GM19468 (cell line): ENCODE results near the gene SLCO4A1.

Experiments
- ATAC-seq: cut with Tn5 transposase; IDR thresholded peaks from one replicate; pipeline ENCODE4 v1.9.1; 2021; ENCODE audit warnings: mild to moderate bottlenecking, moderate library complexity, moderate number of reproducible peaks; ENCODE audit not compliant: unreplicated experiment; ENCODE audit errors: extremely low read depth

SLCO4A1 gene, protein sequence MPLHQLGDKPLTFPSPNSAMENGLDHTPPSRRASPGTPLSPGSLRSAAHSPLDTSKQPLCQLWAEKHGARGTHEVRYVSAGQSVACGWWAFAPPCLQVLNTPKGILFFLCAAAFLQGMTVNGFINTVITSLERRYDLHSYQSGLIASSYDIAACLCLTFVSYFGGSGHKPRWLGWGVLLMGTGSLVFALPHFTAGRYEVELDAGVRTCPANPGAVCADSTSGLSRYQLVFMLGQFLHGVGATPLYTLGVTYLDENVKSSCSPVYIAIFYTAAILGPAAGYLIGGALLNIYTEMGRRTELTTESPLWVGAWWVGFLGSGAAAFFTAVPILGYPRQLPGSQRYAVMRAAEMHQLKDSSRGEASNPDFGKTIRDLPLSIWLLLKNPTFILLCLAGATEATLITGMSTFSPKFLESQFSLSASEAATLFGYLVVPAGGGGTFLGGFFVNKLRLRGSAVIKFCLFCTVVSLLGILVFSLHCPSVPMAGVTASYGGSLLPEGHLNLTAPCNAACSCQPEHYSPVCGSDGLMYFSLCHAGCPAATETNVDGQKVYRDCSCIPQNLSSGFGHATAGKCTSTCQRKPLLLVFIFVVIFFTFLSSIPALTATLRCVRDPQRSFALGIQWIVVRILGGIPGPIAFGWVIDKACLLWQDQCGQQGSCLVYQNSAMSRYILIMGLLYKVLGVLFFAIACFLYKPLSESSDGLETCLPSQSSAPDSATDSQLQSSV

DNA sequence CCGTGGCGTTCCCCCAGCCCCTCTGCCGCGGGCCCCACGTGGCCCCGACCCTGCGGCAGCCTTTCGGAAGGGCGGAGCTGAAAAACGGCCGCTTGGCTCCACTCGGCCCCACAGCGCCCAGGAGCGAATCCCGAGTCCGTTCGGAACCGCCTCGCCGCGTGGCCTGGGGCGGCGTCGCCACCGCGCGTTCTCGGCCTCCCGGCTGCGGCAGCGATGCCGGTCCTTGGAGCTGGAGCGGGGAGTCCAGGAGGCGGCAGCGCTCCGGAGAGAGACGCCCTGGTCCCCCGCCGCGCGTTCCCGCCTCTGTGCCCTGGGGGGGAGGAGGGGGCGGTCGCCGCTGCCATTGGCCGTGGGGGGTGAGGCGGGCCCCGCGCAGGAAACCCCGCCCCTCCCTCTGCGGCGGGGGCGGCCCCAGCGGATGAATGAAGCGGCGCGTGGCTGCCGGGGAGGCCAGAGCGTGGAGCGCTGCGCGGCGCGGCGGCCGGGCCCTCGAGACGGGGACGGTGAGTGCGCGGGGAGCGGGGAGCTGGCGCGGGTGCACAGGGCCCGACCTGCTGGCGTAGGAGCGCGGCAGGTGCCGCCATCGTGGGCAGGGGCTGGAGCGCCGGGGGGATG is at the start of gene SLCO4A1:
TSS of gene SLCO4A1 (plus strand) at position 453 of the 615 bp plus-strand sequence. CDS start 13,952 bp downstream, outside the sequence.
- no peak for ATAC-seq

GRCh38 chr20:62592506-62593177 is 49.7 kb upstream of the SLCO4A1 start:
- ATAC-seq, result no peak

DNA sequence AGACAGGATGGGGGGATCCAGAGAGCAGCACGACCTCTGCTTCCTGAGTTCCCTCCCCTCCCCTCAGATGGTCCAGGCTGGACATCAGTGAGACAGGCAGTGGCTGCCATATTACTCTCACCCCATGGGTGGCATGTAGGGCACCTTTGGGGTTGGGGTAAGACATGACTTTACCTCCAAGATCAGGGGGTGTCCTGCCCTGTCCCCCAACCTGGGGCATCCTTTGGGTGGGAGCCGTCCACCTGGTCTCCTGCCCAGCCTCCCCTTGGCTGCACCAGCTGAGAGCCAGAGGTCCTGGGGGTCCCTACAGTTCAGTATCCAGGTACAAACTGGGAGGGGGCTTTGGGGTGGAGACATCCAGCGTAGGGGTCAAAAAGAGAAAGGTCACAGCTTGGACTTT is 48.7 kb upstream of the SLCO4A1 start:
- ATAC-seq, result no peak

GRCh38 chr20:62595069-62595468 is 47.2 kb upstream of the SLCO4A1 start:
- ATAC-seq, result no peak

GRCh38 chr20:62595491-62595890 is 46.8 kb upstream of the SLCO4A1 start:
- no peak for ATAC-seq

DNA sequence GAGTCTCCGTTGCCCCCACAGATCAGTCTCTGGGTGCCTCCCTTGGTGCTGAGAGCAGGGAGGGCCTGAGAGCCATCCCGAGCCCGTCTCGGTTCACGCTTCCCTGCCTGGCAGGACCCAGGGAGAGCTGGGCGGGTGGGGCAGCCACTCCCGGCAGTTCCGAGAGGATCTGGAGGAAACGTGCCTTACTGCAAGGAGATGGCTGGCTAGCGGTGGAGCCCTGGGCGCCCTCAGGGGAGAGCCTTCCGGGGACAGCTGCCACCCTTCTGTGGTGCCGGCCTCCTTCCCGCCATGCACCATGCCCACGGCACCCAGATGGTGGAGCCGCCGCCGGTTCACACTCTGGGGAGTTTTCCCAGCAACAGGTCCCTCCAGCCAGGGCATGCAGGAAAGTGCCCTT is 45.8 kb upstream of the SLCO4A1 start:
- no peak for ATAC-seq

- ATAC-seq, result no peak
These were observed 45.4 kb upstream of the SLCO4A1 start for GRCh38 chr20:62596921-62597320.

DNA sequence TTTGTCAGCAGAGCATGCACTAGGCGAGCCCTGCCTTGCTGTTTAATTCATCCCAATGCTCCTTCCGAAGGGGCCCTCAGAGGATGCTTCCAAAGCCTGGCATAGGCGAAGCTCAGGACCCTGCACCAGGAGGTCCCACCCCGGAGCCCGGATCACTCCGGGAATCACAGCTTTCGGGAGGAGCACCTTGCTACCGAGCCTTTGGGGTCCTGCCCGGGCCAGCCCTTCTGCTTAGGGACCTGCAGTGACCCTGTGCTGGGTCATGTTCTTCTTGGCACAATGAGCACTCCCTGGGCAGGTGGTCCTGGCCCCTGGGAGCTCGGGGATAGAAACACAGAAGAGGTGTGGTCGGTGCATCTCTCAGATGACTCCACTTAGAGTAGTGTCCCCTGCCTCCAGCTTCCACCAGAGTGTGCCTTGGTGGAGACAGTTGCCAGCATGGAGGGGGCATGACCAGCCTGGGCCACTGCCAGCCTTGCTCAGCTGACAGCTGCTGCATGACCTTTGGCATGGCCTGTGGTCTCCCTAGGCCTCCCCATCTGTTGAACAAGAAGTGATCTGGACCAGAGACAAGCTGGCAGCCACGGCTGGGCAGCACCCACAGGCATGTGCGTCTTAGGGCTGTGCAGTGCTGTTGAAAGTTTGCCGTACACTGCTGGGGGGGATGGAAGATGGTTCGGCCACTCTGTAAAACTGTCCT is 44.7 kb upstream of the SLCO4A1 start:
- ATAC-seq, result no peak

DNA sequence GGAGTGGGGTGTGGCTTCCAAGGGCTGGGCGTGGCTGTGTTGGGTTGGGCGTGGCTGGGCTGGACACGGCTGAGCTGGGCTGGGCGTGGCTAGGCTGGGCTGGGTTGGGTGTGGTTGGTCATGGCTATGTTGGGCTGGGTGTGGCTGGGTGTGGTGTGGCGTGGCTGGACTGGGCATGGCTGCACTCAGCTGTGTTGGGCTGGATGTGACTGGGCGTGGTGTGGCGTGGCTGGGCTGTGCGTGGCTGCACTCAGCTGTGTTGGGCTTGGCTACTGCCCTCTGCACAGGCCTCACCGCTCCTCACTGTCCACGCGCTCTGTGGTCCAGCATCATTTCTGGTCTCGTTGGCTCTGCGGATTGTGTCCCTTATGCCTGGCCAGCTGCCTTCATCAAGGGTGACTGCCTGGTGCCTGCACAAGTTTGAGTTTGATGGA is 43.5 kb upstream of the SLCO4A1 start:
- ATAC-seq, result no peak

- no peak for ATAC-seq
These were observed 42.8 kb upstream of the SLCO4A1 start for GRCh38 chr20:62599216-62600110.

GRCh38 chr20:62601172-62601571 is 41.1 kb upstream of the SLCO4A1 start:
- no peak for ATAC-seq

DNA sequence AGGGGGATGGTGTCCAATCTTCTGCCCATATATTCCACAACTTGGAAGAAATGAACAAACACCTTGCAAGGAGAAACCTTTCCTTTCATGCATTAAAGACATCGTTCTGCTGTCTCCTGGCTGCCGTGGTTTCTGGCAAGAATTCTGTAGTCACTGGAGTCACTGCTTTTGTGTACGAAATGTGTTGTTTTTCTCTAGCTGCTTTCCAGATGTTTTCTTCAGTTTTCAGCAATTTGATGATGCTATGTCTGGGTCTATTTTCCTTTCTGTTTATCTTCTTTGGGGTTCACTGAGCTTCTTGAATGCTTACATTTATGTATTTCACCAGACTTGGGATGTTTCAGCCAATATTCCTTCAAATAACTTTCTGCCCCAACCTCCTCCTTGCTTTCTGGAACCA is 40.6 kb upstream of the SLCO4A1 start:
- no peak for ATAC-seq

- ATAC-seq, result no peak
These were observed 39.8 kb upstream of the SLCO4A1 start for GRCh38 chr20:62602550-62602949.

- ATAC-seq, result no peak
These were observed 39.0 kb upstream of the SLCO4A1 start for GRCh38 chr20:62603021-62603906.

GRCh38 chr20:62603907-62604785 is 38.2 kb upstream of the SLCO4A1 start:
- no peak for ATAC-seq

DNA sequence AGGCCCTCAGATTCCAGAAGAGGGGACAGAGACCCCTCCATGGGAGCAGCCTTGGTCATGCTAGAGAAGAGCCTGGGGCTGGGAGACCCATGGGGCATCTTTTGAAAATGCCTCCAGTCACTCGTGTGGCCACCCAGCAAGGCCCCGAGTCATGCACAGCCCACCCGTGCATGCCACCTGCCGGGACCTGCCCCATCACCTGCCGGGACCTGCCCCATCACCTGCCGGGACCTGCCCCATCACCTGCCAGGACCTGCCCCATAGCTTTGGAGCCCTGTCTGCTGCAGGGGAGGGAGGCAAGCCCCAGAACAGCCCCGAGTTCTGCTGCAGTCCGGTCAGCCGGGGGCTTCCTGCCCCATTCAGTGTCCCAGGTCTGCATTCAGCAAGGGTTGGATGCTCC is 37.5 kb upstream of the SLCO4A1 start:
- no peak for ATAC-seq
